HG02763 (cell line): ENCODE measurements around the gene TMEM45B.
"Not testable (repeated sequence)": the region's sequence is repeated elsewhere in the genome, so short reads cannot be mapped to it uniquely, and the experiment has no call there.

ENCODE experiments used
- ATAC-seq: cut with Tn5 transposase; IDR thresholded peaks from one replicate; pipeline ENCODE4 v1.9.1; 2021; ENCODE audit warnings: mild to moderate bottlenecking, moderate library complexity; ENCODE audit not compliant: unreplicated experiment

Gene TMEM45B

DNA sequence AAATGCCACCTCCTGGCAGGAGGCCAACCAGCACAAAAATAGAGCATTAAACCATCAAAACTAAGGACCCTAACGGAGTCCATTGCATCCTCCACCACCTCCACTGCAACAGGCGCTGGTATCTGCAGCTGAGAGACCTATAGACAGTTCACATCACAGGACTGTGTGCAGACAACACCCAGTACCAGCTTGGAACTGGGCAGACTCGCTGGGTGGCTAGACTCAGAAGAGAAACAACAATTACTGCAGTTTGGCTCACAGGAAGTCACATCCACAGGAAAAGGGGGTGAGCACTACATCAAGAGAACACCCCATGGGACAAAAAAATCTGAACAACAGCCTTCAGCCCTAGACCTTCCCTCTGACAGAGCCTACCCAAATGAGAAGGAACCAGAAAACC is 11.6 kb upstream of the TMEM45B start:
- ATAC-seq: no peak

DNA sequence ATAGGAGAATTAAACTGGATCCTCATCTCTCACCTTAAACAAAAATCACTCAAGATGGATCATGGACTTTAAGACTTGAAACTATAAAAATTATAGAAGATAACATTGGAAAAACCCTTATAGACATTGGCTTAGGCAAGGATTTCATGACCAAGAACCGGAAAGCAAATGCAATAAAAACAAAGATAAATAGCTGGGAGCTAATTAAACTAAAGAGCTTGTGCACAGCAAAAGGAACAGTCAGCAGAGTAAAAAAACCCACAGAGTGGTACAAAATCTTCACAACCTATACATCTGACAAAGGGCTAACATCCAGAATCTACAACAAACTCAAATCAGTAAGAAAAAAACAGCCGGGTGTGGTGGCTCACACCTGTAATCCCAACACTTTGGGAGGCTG is 7.4 kb upstream of the TMEM45B start:
- ATAC-seq: not testable (repeated sequence)

DNA sequence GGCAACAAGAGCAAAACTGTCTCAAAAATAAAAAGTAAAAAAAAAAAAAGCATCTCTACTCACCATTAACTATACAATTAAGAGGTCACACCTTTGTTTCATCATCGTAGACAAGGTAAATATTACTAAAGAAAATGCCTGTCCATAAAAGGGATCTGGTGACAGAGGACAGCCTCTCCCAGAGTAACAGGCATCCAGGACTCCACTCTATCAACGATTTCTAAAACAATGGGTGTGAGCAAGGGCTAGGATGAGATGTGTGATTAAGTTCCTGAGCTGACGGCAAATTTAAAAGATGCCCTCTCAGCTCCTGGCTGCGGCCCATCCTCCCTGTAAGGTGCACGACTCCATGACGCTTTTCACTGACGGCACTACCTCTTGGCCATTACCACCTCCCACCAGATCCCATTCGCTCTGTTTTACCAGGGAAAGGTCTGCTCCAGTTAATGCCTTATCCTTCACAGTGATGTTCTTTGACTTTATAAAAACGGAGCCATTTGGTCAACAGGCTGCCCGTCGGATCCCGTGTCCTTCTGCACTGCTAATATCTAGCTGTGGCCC is 2.3 kb upstream of the TMEM45B start:
- no peak for ATAC-seq

DNA sequence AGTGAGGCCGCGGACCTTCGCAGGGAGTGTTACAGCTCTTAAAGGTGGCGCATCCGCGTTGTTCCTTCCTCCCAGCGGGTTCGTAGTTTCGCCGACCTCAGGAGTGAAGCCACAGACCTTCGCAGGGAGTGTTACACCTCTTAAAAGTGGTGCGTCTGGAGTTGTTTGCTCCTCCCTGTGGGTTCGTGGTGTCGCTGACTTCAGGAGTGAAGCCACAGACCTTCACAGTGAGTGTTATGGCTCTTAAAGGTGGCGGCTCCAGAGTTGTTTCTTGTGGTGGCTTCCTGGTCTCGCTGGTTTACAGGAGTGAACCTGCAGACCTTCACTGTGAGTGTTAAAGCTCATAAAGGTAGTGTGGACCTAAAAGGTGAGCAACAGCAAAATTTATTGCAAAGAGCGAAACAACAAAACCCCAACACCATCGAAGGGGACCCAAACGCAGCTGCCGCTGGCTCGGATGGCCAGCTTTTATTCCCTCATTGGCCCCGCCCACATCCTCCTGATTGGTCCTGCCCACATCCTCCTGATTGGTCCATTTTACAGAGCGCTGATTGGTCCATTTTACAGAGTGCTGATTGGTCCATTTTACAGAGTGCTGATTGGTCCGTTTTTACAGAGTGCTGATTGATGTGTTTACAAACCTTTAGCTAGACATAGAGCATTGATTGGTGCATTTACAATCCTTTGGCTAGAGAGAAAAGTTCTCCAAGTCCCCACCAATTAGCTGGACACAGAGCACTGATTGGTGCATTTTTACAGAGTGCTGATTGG is 1.2 kb upstream of the TMEM45B start:
- ATAC-seq: no peak

DNA sequence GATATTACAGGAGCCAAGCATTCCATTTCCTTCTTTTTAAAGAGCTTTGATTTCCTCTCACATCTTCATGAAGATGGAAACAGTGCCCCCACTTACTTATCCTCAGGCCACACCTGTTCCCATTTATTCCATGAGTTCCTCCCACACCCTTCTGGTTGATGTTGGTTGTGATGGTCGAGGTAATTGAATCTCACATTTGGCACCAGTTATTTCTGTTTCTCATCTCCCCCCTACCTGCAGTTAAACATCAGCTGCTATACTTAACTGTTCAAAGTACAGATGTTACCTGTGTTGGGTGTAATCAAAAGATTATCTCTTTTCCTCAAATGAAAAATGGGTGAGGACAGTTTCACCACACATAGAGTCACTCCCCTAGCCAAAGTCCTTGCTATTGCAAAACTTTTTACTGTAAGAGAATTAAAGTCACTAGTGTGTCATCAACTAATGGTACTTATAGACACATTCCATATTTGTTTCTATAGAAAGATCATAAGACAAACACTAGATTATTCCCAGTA is 1.9 kb downstream of the TMEM45B start:
- ATAC-seq: no peak

DNA sequence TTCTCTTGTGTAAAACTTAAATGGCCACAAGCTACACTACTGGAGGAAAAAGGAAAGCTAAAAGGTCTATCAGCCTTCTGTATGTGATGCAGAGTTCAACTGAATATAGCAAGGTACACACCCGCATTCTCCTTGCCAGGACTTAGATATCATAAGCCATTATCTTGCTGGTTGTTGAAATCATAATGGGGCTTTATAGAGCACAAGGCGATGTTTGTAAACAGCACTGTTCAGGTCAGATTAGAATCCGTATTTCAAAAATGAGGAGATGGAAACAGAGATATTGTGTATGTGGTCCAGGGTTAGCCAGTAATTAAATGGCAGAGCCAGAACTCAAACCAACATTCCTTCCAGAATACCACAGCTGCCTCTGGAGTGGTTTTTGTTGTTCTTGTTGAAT is 2.6 kb downstream of the TMEM45B start:
- ATAC-seq: not testable (repeated sequence)

DNA sequence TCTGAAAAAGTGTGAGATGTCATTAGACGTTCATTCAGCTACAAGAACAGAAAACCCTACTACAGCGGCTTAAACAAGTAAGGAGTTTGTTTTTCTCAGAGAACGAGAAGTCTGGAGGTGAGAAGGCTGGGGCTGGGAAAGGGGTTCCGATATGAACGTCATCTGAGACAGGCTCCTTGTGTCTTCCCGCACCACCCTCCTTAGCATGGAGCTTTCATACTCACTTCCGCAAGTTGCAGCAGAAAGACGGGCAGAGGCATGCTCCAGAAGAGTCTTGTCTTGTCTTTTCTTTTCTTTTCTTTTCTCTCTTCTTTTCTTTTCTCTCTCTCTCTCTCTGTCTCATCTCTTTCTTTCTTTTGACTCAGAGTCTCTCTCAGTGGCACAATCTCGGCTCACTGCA is 3.6 kb downstream of the TMEM45B start:
- no peak for ATAC-seq

DNA sequence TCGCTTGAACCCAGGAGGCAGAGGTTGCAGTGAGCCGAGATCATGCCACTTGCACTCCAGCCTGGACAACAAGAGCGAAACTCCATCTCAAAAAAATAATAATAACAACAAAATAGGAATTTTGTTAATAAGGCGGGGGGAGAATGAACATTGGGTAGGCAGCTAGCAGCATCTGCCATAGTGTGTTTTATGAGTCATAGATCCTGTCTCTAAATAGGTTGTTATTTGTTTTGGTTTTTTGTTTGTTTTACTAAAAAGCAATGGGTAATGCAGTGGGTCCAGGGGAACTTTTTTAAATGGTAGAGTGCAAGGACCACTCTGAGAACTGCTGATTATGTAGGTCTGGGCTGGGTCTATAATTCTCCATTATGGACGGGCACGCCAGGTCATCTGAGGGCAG is 4.6 kb downstream of the TMEM45B start:
- not testable (repeated sequence) for ATAC-seq

DNA sequence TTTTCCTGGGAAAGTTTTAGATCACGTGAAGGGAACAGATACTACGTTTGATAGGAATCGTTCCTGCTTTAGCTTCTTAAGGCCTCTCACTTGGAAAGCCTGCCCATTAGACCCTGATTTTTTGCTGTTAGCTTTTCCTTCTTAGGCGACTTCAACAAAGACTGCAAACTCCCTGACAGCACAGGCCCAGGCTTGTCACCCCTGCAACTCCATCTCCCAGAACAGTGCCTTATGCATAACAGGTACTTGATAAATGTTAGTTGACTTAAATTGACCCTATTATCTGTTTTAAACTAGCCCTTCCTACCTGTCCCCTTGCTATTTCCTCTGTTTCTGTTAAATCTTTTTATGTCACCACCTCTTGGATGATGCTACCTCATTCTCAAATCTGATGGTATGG is 7.6 kb downstream of the TMEM45B start:
- ATAC-seq: not testable (repeated sequence)

DNA sequence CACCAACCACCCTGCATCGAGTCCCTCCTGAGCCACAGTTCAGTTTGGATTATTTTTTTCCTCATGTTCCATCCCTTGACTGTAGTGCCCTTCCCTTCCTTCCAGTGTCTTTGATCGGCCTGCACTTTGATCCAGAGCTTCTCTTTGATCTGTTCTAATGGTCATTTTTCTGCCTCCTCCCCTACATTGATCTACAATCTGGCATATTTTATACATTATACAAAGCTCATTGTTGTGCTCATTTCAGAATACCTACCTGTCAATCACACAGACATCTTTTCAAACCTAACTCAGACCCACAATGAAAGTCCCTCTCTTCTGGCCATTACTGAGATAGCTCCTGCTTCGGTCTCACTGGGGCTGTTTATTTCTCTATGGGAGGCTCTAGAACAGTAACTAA is 8.2 kb downstream of the TMEM45B start:
- ATAC-seq: not testable (repeated sequence)

DNA sequence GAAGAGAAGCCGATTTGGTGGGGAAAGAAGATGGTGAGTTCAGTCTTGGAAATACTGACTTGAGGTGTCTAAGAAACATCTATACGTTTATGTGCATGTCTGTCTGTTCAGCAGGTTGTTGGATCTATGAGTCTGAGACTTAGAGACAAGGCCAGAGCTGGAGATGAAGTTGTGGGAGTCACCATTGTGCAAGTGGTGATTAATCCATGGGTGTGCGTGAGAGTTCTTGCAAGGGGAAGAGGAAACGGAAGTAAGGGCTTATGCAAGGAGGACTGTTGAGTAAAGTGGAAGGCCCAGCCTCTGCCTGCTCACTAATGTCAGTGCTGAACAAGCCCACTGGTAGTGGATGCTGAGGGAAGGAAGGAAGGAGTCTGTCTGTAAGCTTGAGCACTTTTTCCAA is 9.7 kb downstream of the TMEM45B start:
- ATAC-seq: no peak

DNA sequence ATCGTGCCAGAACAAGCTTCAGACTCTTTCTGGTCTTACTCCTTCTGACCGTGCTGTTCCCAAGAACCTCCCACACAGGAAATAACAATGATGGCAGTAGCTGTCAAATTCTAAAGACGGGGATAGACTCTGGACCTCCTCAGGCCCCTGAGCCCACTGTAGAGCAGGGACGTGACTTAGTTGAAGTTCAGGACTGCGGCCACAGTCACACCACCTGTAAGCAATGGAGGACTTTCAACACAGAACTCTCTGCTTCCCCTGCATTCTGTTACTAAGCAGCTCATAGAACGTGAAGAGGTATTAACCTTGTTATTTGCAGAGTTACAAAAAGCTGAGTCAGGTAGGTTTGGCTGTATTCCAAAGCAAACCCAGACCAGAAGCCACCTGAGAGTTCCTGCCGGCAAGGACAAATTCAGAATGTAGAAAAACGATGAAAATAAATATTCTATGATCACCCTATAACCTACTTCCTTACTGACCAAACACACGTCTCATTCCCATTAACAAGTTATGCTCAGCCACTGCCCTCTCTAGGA is 12.7 kb downstream of the TMEM45B start:
- ATAC-seq: no peak

DNA sequence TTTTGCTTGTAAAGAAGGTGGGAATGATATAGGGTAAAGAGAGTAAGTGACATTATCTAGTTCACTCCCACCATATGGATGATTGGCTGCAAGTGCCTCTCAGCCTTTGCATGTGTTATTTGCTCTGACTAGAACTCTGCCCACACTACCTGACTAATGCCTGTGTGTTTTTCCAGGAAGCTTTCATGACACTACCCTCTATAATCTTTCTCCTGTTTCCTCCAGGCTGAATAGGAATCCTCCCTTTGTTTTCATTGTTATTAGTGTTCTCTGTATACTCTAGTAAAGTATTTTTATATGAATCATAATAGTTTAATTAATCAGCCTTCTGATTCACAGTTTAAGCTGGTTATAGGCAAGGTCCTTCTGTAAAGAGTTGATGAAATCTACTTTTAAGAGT is 13.8 kb downstream of the TMEM45B start:
- not testable (repeated sequence) for ATAC-seq

DNA sequence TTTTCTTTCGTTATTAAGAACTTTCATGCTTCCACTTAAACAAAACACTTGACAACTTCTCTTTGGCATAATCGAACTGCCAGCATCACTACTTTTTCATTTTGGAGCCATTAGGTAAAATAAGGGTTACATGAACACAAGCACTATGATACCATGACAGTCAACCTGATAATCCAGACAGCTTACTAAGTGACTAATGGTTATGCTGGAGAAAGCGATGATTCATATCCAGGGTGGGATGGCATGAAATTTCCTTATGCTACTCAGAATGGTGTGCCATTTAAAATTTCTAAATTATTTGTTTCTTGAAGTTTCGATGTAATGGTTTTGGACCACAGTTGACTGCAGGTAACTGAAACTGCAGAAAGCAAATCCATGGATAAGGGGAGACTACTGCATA is 15.6 kb downstream of the TMEM45B start:
- ATAC-seq: not testable (repeated sequence)

DNA sequence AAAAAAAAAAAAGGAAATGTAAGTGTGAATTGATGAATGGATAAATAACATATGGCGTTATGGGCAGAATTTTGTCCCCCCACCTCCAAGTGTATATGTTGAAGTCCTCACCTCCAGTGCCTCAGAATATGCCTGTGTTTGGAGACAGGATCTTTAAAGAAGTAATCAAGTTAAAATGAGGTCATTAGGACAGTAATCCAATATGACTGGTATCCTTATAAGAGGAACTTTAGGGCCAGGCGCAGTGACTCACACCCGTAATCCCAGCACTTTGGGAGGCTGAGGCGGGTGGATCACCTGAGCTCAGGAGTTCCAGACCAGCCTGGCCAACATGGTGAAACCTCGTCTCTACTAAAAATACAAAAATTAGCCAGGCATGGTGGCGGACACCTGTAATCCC is 17.6 kb downstream of the TMEM45B start:
- not testable (repeated sequence) for ATAC-seq

DNA sequence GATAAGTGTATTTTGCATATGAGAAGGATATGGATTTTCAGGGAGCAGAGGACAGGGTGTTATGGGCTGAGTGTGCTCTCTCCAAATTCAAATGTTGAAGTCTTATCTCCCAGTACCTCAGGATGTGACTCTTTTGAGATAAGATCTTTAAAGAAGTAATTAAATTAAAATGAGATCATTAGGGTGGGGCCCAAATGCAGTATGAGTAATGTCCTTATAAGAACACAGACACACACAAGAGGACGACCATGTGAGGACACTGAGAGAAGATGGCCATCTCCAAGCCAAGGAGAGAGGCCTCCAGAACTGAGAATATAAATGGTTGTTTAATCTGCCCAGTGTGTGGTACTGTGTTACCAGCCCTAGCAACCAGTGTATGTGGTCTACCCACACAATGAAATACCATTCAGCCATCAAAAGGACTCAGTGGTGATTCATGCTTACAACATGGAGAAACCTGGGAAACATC is 20.8 kb downstream of the TMEM45B start:
- not testable (repeated sequence) for ATAC-seq

DNA sequence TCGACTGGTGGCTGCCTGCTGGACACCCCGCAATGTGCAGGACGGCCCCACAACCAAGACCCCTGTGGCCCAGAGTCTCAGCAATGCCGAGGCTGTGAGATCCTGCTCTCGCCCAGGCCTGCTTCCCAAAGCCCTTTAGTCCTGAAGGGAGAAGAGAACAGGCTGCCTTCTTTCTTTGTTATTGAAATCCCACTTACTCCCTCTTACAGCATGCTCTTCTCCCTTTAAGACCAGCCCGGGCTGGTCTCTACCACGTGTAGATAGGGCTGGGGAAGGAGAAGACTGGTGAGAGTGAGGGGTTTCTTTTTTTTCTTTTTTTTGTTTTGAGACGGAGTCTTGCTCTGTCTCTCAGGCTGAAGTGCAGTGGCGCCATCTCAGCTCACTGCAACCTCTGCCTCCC is 21.3 kb downstream of the TMEM45B start:
- ATAC-seq: no peak

DNA sequence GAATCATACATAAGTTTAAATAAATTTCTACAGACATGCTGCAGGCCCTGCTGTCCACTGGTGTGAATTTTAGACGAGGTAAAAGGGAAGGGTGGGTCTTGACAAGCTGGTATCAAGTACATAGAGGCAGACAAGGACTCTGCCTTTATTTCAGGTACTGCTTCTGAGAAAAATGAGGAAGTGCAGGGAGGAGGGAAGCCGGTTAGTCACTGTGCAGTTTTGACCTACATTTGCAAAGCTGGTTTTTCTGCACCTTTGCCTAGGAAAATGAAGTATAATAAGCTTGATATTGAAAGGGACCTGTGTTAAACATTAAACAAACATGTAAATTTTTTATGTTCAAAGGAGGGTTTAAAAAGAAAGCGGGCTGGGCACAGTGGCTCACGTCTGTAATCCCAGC is 24.6 kb downstream of the TMEM45B start:
- ATAC-seq: no peak

DNA sequence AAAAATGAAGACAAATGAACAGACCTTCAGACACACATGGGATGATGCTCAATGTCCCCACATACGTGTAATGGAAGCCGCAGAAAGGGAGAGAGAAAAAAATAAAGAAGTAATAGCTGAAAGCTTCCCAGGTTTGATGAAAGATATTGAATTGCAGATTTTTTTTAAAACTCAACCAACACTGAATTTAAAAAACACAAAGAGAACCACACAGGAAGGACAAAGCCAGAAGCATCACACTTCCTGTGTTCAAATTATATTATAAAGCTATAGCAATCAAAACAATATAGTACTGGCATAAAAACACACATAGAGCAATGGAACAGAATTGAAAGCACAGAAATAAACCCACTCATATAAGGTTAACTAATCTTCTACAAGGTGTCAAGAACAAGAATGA is 26.5 kb downstream of the TMEM45B start:
- no peak for ATAC-seq

DNA sequence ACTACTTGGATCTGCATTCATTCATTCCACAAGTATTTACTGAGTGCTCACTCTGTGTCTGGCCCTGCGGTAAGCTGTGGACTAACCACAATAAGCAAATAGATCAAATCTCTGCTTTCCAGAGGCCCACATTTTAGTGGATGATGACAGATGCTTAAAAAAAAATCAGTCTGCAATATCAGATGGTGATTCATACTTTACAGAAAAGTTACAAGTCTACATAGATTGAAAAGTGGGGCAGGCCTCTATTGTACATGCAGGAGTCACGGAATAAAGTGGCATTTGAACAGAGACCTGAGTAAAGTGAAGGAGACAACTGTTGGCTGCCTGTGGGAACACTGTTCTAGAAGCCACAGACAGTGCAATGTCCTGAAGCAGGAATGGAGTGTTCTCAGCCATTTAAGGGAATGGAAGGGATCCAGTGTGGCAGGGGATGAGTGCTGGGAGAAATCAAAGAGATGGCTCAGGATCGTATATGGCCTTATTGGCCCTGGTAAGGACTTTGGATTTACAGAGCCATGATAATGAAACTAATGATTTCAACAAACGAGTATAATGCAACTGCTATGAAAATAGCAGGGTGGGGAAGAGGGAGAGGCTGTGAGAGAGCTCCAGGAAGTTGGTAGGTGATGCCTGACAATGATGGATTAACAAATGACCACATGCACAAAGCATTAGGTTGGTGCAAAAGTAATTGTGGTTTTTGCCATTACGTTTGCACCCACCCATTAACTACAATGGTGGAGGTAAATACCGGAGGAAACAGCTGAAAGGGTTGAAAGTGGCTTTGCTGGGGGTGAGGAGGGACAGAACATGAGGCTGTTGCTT is 31.1 kb downstream of the TMEM45B start:
- no peak for ATAC-seq

DNA sequence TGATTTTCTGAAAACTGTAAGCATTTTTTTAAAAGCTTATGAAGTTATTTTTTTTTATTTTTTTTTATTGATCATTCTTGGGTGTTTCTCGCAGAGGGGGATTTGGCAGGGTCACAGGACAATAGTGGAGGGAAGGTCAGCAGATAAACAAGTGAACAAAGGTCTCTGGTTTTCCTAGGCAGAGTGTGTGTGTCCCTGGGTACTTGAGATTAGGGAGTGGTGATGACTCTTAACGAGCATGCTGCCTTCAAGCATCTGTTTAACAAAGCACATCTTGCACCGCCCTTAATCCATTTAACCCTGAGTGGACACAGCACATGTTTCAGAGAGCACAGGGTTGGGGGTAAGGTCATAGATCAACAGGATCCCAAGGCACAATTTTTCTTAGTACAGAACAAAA is 31.7 kb downstream of the TMEM45B start:
- not testable (repeated sequence) for ATAC-seq
